K562 (cell line): ENCODE data around the gene GATAD2B. TPM values are rescaled to one million over a fixed set of nuclear protein-coding genes. Genes with fewer than 3 reads are reported as not detected.

Experiments used
- ATAC-seq: fragments of 200-7000 bp; cut with Tn5 transposase; 3 replicates; pipeline ENCODE4 v1.9.1; 2020; ENCODE audit warnings: moderate library complexity
- BruUV-seq: library from RNA; stranded (reverse); fragments of 400-500 nt; replicated peaks from 2 replicates; lab custom pipeline; 2021; lab: Mats Ljungman, UMichigan
- CTCF ChIA-PET: fragments of 300-600 bp; formaldehyde crosslinking; extraction: SDS; loops from one replicate; lab custom pipeline; 2021; ENCODE audit warnings: low intra/inter-chr PET ratio; lab: Yijun Ruan, JAX
- POLR2A ChIA-PET: fragments of 300-600, 350-650 bp; sonication (Branson Sonifier 250); formaldehyde crosslinking; extraction: SDS; loops from one replicate; lab custom pipeline; 2021; ENCODE audit warnings: antibody characterized with exemption, inconsistent platforms; lab: Yijun Ruan, JAX
- DNase-seq, 4 experiments: peaks; one replicate each; pipeline versions ENCODE4 v3.0.0 to v3.0.0-alpha.2; 2011 to 2018; ENCODE audit warnings: low spot score in 3 of 4, mixed read lengths in 3 of 4; ENCODE audit errors: extremely low read depth in 1 of 4
- FAIRE-seq: peaks from 2 replicates; lab custom pipeline; 2011; peaks lifted over from hg19 to GRCh38; lab: Jason Lieb, UNC
- H2AFZ ChIP-seq: 2 replicates; pipeline ENCODE4 v1.6.0; 2011; ENCODE audit warnings: low read depth, low read length, control low read depth, inconsistent platforms
- H3K27ac ChIP-seq: fragments of 200-600 bp; 3 replicates; pipeline ENCODE4 v1.8.0; 2011; ENCODE audit warnings: low read depth, mild to moderate bottlenecking, control low read depth, inconsistent platforms, low read length, moderate library complexity, mixed read lengths; ENCODE audit errors: extremely low read depth
- H3K27me3 ChIP-seq, 2 experiments: fragments of 300-600 bp in 1 of 2; 2 replicates in 1 of 2; 3 replicates in 1 of 2; pipeline versions ENCODE4 v1.6.0 to v1.8.0; 2011; ENCODE audit warnings: inconsistent platforms in 2 of 2, low read length in 2 of 2, mild to moderate bottlenecking in 1 of 2, mixed read lengths in 1 of 2, moderate library complexity in 1 of 2; ENCODE audit not compliant: control insufficient read depth in 2 of 2, insufficient read depth in 2 of 2
- H3K36me3 ChIP-seq: fragments of 300-600 bp; 3 replicates; pipeline ENCODE4 v1.8.0; 2011; ENCODE audit warnings: mild to moderate bottlenecking, low read length, inconsistent platforms; ENCODE audit not compliant: control insufficient read depth, insufficient read depth
- H3K4me1 ChIP-seq, 2 experiments: fragments of 200-600 bp in 1 of 2; replicated peaks in 1 of 2; 2 replicates in 1 of 2; 3 replicates in 1 of 2; pipeline versions ENCODE4 v1.5.1 to v1.8.0; 2011; ENCODE audit warnings: inconsistent platforms in 2 of 2, low read length in 2 of 2, mild to moderate bottlenecking in 1 of 2, mixed read lengths in 1 of 2, moderate library complexity in 1 of 2; ENCODE audit not compliant: control insufficient read depth in 2 of 2, insufficient read depth in 2 of 2
- H3K4me2 ChIP-seq: 2 replicates; pipeline ENCODE4 v1.6.1; 2011; ENCODE audit warnings: low read length, control low read depth, inconsistent platforms, mixed read lengths; ENCODE audit not compliant: insufficient read depth
- H3K4me3 ChIP-seq: fragments of 200-600 bp; sonication (generic), shearing (Covaris generic); 2 replicates; pipeline ENCODE4 v1.5.1; 2016; ENCODE audit warnings: control low read depth, inconsistent platforms
- H3K79me2 ChIP-seq: fragments of 200-600 bp; 3 replicates; pipeline ENCODE4 v1.8.0; 2011; ENCODE audit warnings: low read length, inconsistent platforms; ENCODE audit not compliant: control insufficient read depth, insufficient read depth
- H3K9ac ChIP-seq, 2 experiments: 2 replicates each; pipeline versions ENCODE4 v1.6.0 to v1.6.1; 2011; ENCODE audit warnings: low read depth in 2 of 2, low read length in 2 of 2, control low read depth in 1 of 2, inconsistent platforms in 1 of 2, mild to moderate bottlenecking in 1 of 2, mixed read lengths in 1 of 2; ENCODE audit not compliant: insufficient read depth in 1 of 2
- H3K9me1 ChIP-seq: one replicate; pipeline ENCODE4 v1.6.0; 2011; ENCODE audit warnings: inconsistent platforms, mild to moderate bottlenecking, low read length, moderate library complexity; ENCODE audit not compliant: control insufficient read depth, insufficient read depth
- H3K9me3 ChIP-seq: replicated peaks from 2 replicates; pipeline ENCODE4 v1.5.1; 2011; ENCODE audit warnings: low read depth, low read length, inconsistent platforms; ENCODE audit not compliant: control insufficient read depth, insufficient read depth
- H4K20me1 ChIP-seq: replicated peaks from 2 replicates; pipeline ENCODE4 v1.6.1; 2011; ENCODE audit warnings: low read length, inconsistent platforms, mixed read lengths; ENCODE audit not compliant: control insufficient read depth, insufficient read depth
- AFF4 ChIP-seq: sonication (generic); formaldehyde crosslinking; IDR thresholded peaks from 2 replicates; pipeline ENCODE4 v1.8.0; 2023; ENCODE audit warnings: mild to moderate bottlenecking, missing genetic modification reagents
- CHD1 ChIP-seq: fragments of 200-600 bp; sonication (generic); IDR thresholded peaks from one replicate; pipeline ENCODE4 v1.6.1; 2012; ENCODE audit warnings: mild to moderate bottlenecking, moderate library complexity, low read length, inconsistent platforms
- CSDE1 ChIP-seq, 2 experiments: fragments of 450-650 bp; IDR thresholded peaks; 2 replicates each; pipeline ENCODE4 v1.6.1; 2016; ENCODE audit warnings: mild to moderate bottlenecking in 1 of 2
- HMG20A ChIP-seq: fragments of 450-650 bp; formaldehyde crosslinking; conservative IDR thresholded peaks from 2 replicates; pipeline ENCODE4 v1.4.0; 2020; ENCODE audit warnings: mild to moderate bottlenecking, mixed read lengths
- KLF16 ChIP-seq: IDR thresholded peaks from 2 replicates; pipeline ENCODE4 v1.6.1; 2016; ENCODE audit warnings: antibody characterized with exemption
- MECOM ChIP-seq: fragments of 250-450 bp; sonication (Bioruptor Pico); IDR thresholded peaks from 2 replicates; pipeline ENCODE4 v1.8.0; 2022; ENCODE audit warnings: inconsistent platforms
- NUFIP1 ChIP-seq: fragments of 450-650 bp; IDR thresholded peaks from 2 replicates; pipeline ENCODE4 v1.6.1; 2018; ENCODE audit not compliant: partially characterized antibody
- SREBF2 ChIP-seq: sonication (generic); formaldehyde crosslinking; IDR thresholded peaks from 2 replicates; pipeline ENCODE4 v1.4.0; 2020; ENCODE audit warnings: mild to moderate bottlenecking, missing genetic modification reagents
- ZNF212 ChIP-seq: fragments of 450-650 bp; formaldehyde crosslinking; IDR thresholded peaks from 2 replicates; pipeline ENCODE4 v1.4.0; 2020; ENCODE audit warnings: mild to moderate bottlenecking
- ZNF407 ChIP-seq: fragments of 450-650 bp; IDR thresholded peaks from 2 replicates; pipeline ENCODE4 v1.6.1; 2016; ENCODE audit warnings: low read depth
- WGBS: fragments of 100-300 bp; shearing (Covaris generic); methylation state at CpG from one replicate; pipeline ENCODE4 v1.1.6; 2016; ENCODE audit warnings: low coverage, mixed read lengths; ENCODE audit not compliant: insufficient coverage; ENCODE audit errors: missing lambda C conversion rate; 5-methylcytosine and 5-hydroxymethylcytosine counted together
- in situ Hi-C: fragments of 300-500 bp; cut with MboI; formaldehyde crosslinking; loops from 4 replicates; pipeline ENCODE4 v1.15.0; 2018; ENCODE audit warnings: inconsistent platforms, mixed read lengths
- intact Hi-C: fragments of 100-400 bp; cut with micrococcal nuclease; formaldehyde crosslinking; loops from 2 replicates; pipeline ENCODE4 v1.14.2; 2022
- polyA plus RNA-seq, 8 experiments: library from polyadenylated mRNA; depleted of rRNA in 4 of 8; stranded (reverse) in 5 of 8; unstranded in 3 of 8; fragments of >200 nt; fragmentation: Nextera tagmentation in 2 of 8; fragmentation: Illumina TruSeq in 1 of 8; extraction: Ambion mirVana in 2 of 8; extraction: Trizol in 1 of 8; gene quantifications; 2 replicates each; pipeline versions ENCODE4 v1.2.1 to v1.2.3, GENCODE V29; 2011 to 2014; ENCODE audit warnings: inconsistent platforms in 1 of 8, missing spikeins in 1 of 8
- total RNA-seq, 7 experiments: library from RNA; depleted of rRNA in 6 of 7; stranded (reverse); fragments of >200 nt in 6 of 7; fragmentation: Illumina TruSeq in 2 of 7; extraction: Trizol in 2 of 7; gene quantifications; 2 replicates each; pipeline versions ENCODE4 v1.2.1 to v1.2.3, GENCODE V29; 2011 to 2021; ENCODE audit warnings: low replicate concordance in 1 of 7

The GATAD2B gene
- total and polyA plus RNA-seq, 9 of the 15 experiments (the other 6 are each of a cell fraction or from before 2014, with no cell fraction given) = 1.5 to 40.2 (median 4.9) TPM

- Histone ChIP-seq H3K4me2 (no peak overlapping the region), H3K9me1 (peaks cover 4% of the 10 kb centered on the region), H3K9me3 (no peaks in the 10 kb centered on the region), H3K4me1 (peaks cover 0 to 28% of the 10 kb centered on the region in 2 experiments; a peak in 3 of 5 replicates), H3K27ac (no peak overlapping the region), H3K4me3 (no peak overlapping the region), H3K79me2 (no peaks in the 10 kb centered on the region), H3K36me3 (peaks cover 48% of the 10 kb centered on the region), H3K9ac (no peak overlapping the region), H3K27me3 (no peaks in the 10 kb centered on the region), H2AFZ (no peak overlapping the region), H4K20me1 (no peaks in the 10 kb centered on the region)
- CTCF ChIA-PET = interaction anchor here (1.3 to 1.7 kb wide), 2 partner anchors 94 to 260 kb away, joined by 4 to 9 read pairs; partner anchors contain the start of gene NPR1
- in situ Hi-C loops (no loop called here), intact Hi-C loops (loop anchor here (5.0 to 10.0 kb wide), 2 partner anchors 95 to 257 kb away; partner anchors contain the start of gene NPR1)
- peak; percentile 44 to 54 (median 44) for DNase-seq
- no TSS peak for BruUV-seq
- FAIRE-seq = peak; percentile 42
- peak; percentile 54 for ATAC-seq
- WGBS = 67% methylated on average over 19 of the region's 21 CpGs
- POLR2A ChIA-PET = interaction anchor here (3.2 kb wide), 1 partner anchor 218 kb away, joined by 11 read pairs; the partner anchor contains the start of gene RPS27
- TF ChIP-seq CSDE1 (IDR thresholded peaks at IDR 0.05) = no peak
- TF ChIP-seq ZNF407 = no peak
- TF ChIP-seq HMG20A = no peak
- TF ChIP-seq ZNF212 (CRISPR knock-in tag) = no peak
- TF ChIP-seq CHD1 = no peak
- no peak for TF ChIP-seq AFF4
- no peak for TF ChIP-seq KLF16
- TF ChIP-seq MECOM (CRISPR knock-in tag) = no peak
- no peak for TF ChIP-seq NUFIP1
- TF ChIP-seq SREBF2 (CRISPR knock-in tag) = no peak
Measured at GRCh38 chr1:153771841-153772593, 150.8 kb downstream of the GATAD2B start.
